Activated CD4-positive, alpha-beta T cell treated with anti-CD3 and anti-CD28 coated beads, Interleukin-2, Interleukin-6, amounts not matched to agents 100 ng/mL and 50 ng/mL, durations not matched to agents 16 hours and 8 hours (primary cell): ENCODE results near the gene DLGAP3.

Source experiments
- DNase-seq: peaks from one replicate; pipeline ENCODE4 v3.0.0-alpha.2; 2020

The DLGAP3 gene

DNA sequence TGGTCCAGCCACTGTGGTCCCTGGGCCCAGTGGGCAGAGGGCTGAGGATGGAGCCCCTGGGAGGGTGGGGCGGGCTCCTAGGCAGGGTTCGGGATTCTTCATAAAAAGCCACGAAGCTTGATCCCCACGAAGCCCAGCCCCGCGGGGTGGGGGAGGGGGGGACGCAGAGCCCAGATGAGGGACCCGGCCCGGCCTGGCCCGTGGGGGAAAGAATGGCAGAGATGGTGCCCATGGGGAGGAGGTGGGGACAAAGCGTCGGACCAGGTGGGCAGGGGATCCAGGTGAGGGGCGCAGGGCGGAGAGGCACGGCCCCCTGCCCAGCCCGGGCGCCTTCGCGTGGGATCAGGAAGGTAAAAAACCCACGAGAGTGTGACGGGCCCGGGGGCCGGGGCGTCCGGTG, 63.9 kb downstream of the DLGAP3 start:
- no peak for DNase-seq

DNA sequence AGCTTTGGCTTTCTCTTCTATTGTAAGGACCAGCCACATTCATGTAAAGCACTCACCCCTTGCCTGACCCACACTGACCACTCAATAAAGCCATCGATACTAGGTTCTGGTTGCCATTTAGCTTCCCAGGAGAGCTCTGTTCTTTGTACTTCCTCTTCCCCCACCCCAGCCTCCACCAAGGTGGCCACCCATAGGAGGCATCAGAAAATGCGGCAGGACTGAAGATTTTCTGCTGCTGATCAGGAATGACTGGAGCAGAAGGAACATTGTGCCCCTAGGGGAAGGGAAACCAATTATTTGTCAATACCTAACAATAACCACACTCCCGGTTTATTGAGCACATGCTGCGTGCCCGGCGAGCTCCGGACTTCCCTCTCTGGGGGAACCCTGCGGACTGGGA, 64.7 kb downstream of the DLGAP3 start:
- no peak for DNase-seq

DNA sequence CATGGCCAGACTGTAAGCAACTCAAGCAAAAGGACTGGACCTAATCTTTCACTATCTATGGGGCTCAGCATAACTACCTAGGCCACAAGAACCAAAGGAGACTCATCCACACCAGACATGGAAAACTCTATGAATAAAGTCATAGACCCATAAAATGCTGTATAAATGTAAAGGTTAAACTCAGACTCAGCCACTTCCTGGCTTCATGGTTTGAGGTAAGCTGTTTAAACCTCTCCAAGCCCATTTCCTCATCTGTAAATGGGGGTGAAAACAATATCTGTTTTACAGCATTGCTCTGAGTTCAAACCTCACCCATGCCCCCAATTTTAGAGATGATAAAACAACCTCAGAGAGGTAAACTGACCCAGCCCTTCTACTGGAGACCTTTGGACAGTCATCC, 65.9 kb downstream of the DLGAP3 start:
- DNase-seq: peak; percentile 19

GRCh38 chr1:34859446-34860200, 69.8 kb downstream of the DLGAP3 start, which contains the start of gene SMIM12:
Gene SMIM12, minus strand, starts transcription at chr1:34859749. Its CDS starts 3,772 bp downstream, at chr1:34855977.
- peak; percentile 96 for DNase-seq

DNA sequence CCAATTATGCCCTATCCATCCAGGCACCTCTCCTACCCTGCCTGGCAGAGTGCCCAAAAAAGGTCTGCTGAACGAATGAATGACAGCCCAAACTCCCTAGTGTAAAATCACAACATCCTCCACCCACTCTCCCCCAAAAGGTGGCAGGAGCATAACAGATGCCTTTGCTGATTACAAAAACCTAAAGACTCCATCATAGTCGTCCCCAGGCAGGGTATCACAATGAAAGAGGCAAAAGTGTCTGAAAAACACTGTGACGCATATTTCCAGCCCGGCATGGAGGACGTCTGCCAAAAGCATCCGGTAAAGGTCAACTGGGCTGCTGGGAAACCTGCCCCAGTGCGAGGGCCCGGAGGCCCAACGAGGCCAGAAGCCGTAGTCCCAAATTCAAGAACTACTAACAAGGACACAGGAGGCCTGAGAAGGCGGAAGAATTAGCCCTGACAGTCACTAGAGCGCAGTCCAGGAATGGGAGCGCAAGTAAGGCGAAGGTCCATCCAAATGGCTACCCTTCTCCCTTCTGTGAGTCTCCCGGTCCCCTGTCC, 70.5 kb downstream of the DLGAP3 start:
- peak; percentile 38 for DNase-seq

DNA sequence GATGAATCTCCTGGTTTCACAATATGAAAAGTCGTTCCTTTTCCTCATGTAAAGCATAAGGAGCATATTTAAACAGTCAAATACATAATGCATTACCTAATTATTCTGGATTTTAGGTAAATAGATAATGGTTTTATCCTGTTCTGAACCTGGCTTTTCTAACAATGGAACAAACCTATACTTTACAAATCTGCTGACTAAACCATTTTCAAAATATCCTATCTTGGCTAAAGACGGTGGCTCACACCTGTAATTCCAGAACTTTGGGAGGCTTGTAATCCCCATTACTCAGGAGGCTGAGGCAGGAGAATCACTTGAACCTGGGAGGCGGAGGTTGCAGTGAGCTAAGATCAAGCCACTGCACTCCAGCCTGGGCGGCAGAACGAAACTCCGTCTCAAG, 72.8 kb downstream of the DLGAP3 start:
- no peak for DNase-seq

- peak; percentile 94 for DNase-seq
These were observed 76.7 kb downstream of the DLGAP3 start for GRCh38 chr1:34852677-34853217.

GRCh38 chr1:34851431-34852105, 77.9 kb downstream of the DLGAP3 start:
- no peak for DNase-seq

GRCh38 chr1:34850382-34850781, 79.1 kb downstream of the DLGAP3 start:
- DNase-seq: no peak

- no peak for DNase-seq
These were observed 82.4 kb downstream of the DLGAP3 start for GRCh38 chr1:34847094-34847493.

- DNase-seq: no peak
These were observed 83.2 kb downstream of the DLGAP3 start for GRCh38 chr1:34846265-34846664.

DNA sequence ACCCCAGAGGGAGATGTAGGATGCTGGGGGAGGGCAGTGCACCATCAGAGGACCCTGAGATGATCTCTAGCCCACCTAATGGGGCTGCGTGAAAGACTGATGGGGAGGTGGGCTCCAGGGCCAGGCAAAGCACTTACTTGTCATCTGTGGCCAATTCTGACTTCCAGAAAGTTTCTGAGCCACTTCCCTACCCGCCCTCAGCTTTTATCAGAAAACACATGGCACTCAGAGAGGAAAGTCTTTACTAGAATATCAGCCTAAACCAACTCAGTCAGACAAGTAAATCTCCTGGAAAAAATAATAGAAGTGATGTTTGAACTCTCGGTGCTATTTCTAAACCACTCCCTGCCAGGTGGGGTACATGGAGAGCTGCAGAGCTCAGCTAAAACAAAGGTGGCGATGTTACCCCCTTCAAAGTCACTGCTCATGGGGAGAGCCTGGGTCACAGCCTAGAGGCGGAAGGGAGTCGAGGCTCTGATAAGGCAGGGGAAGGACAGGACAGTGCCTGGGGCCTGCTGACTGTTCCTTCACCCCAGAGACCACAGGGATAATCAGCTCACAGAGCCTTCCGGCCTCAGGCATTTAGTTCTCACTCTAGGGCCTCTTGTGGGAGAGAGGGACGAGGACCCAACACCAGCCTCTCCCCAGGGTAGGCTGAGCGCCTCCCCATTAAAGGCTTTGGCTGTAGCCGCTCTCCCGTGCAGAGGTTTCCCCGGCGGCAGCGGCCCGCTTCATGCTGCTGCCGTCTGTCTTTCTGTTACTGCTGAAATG, 84.1 kb downstream of the DLGAP3 start:
- DNase-seq: no peak

DNA sequence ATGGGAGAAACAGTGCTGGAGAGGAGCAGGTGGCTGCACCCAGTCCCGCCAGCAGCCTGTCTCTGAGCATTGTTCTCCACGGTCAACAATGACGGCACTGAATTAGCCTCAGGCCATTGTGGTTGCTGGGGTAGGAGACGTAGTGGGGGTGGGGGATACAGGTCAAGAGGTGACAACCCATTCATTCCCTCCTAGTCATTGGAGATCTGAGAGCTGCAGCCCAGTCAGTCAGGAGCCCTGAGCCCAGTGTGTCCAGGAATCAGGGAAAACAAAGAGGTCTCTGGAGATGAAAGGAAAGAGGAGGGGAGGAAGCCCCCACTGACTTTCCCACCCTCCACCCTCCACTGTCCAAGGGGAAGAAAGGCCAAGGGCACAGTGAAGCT, 85.2 kb downstream of the DLGAP3 start:
- no peak for DNase-seq

- no peak for DNase-seq
These were observed 85.8 kb downstream of the DLGAP3 start for GRCh38 chr1:34843392-34844251.

DNA sequence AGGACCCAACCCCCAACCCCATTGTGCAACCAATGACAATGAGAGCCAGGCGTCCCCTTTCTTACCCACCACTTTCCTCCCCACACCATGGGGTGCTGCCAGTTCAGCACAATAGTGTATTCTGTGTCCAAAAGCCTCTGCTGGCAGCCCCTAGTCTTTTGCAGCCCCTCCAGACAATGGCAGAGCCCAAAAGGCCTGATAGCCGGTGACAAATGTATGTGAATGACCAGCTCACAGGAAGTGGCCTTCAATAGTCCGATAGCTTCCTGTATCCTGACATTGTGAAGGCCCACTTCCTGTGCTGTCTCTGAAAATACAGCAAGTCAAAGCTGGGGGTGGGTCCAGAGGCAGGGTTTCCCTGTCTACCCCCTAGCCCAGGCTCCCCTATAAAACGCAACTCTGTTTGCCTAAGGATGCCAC, 86.5 kb downstream of the DLGAP3 start:
- no peak for DNase-seq

GRCh38 chr1:34842073-34842472, 87.4 kb downstream of the DLGAP3 start:
- no peak for DNase-seq

GRCh38 chr1:34840426-34840825, 89.0 kb downstream of the DLGAP3 start:
- DNase-seq: no peak

DNA sequence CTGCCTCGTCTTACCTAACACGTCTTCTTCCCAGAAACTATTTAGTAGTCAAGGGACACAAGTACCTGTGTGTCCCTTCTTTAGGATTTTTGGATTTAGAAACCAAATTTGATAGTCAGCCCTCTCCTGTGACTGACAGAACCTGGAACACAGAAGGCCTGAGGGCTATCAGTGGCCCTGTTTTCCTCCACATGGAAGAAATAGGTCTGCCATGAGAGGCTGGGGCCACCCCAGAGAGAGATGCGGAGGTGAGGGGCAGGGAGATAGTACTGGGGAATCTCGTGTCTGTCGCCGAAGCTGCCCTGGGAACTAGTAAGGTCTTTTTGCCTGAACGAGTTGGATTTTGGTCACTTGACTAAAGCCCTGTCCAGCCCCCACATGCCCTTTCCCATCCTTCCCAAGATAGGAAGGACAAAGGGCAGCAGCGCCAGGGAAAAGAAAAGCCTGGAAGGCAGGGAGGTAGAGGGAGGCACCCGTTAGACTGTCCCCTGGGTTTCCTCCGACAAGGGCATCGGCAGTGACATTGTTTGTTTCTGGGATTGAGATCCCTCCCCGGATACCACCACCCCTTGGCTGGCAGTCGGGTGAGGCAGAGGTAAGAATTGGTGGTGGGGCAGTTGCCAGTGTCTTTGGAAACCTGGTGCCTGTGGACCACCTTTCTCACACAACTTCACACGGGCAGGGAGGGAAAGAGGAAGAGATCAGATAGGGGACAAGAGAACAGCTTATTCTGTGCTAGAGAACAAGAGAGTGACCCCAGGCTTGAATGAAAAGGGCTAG, 89.7 kb downstream of the DLGAP3 start:
- DNase-seq: no peak

- DNase-seq: no peak
These were observed 95.7 kb downstream of the DLGAP3 start for GRCh38 chr1:34833711-34834110.

DNA sequence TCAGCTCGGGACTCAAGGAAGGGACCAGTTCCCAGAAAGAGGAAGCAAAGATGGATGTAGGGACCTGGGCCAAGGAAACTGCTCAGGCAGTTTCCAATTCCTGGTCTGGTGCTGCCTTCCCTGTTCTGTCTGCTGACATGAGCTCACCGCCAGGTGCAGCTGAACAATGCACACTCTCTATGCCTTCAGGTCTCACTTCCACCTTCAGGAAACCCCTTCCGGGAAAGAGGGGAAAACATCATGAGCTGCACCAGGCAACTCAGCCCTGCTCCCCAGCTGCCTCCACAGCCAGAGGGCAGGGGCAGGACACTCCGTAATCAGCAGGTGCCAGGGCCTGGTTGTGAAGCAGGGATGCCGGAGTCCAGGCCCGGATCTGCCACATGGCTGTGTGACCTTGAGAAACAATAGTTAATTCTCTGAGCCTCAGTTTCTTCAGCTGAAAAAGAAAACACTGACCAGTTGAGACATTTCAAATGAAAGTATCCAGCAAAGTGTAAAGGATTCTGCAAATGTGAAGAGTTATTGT, 97.7 kb downstream of the DLGAP3 start:
- no peak for DNase-seq

DNA sequence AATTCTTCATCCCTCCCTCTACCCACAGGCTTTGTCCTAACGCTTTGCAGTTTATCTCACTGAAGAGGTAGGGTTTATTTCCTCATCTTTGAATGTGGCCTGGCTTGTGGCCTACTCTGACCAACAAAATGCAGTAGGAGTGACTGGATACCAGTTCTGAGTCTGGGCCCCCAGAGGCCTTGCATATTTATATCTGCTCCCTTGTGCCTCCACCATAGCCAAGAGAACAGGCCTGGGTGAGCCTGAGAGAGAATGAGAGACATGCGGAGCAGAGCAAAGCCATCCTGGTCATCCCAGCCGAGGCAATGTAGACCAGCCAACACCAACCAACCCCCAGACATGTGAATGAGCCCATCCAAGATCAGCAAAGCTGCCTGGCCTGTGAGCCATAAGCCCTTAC, 100.2 kb downstream of the DLGAP3 start:
- no peak for DNase-seq
